Measurements from ENCODE around the gene TAPBPL. TPM values are rescaled to one million over a fixed set of nuclear protein-coding genes. Genes with fewer than 3 reads are reported as not detected.

The TAPBPL gene
- total and polyA plus RNA-seq, 10 donors: 15.0 to 50.1 (median 39.0) TPM

- H3K4me3 ChIP-seq: peak overlapping the region in 1 of 8 donors; percentile 5
- H3K9me3 ChIP-seq: no peaks in the 10 kb centered on the region
- 31 to 37% (median 34%) methylated on average over 9 of the region's 9 CpGs for WGBS, 5 donors
- H3K36me3 ChIP-seq: peaks cover 0 to 25% (median 2%) of the 10 kb centered on the region in 6 donors
- no peak for DNase-seq
- peaks cover 0 to 62% (median 34%) of the 10 kb centered on the region in 6 donors for H3K4me1 ChIP-seq
- TF ChIP-seq CTCF (IDR thresholded peaks at IDR 0.05 in 8 of 11, conservative IDR thresholded peaks at IDR 0.05 in 3 of 11) (no peak), POLR2AphosphoS5 (IDR thresholded peaks at IDR 0.05) (peak in 1 of 3 donors; percentile 44), POLR2A (IDR thresholded peaks at IDR 0.05) (no peak)
- intact Hi-C loops (cut with DNase I; ENCODE audit: low total_unique reads): no loop called here
- H3K27ac ChIP-seq: peak overlapping the region; percentile 53 to 90 (median 76)
- H3K27me3 ChIP-seq (replicated peaks in 1 of 7): no peaks in the 10 kb centered on the region
These were observed 8.4 kb upstream of the TAPBPL start for GRCh38 chr12:6443361-6443983.

GRCh38 chr12:6444031-6444430 is 7.8 kb upstream of the TAPBPL start:
- intact Hi-C loops (cut with DNase I; ENCODE audit: low total_unique reads): no loop called here
- DNase-seq: no peak
- Histone ChIP-seq H3K4me3 (peak overlapping the region in 1 of 8 donors; percentile 76), H3K9me3 (no peaks in the 10 kb centered on the region), H3K27me3 (replicated peaks in 1 of 7) (no peaks in the 10 kb centered on the region), H3K4me1 (peaks cover 0 to 67% (median 34%) of the 10 kb centered on the region in 6 donors), H3K36me3 (peaks cover 0 to 25% (median 2%) of the 10 kb centered on the region in 6 donors), H3K27ac (peak overlapping the region; percentile 53 to 90 (median 76))
- TF ChIP-seq POLR2A (IDR thresholded peaks at IDR 0.05) (no peak), CTCF (IDR thresholded peaks at IDR 0.05 in 8 of 11, conservative IDR thresholded peaks at IDR 0.05 in 3 of 11) (no peak), POLR2AphosphoS5 (IDR thresholded peaks at IDR 0.05) (no peak)
- whole genome bisulfite sequencing, 5 donors: 62 to 77% (median 73%) methylated on average over 4 of the region's 4 CpGs

GRCh38 chr12:6444704-6445688 is 6.8 kb upstream of the TAPBPL start, which contains the start of gene CD27:
CD27 (plus strand) TSS chr12:6444955; CDS start chr12:6445096, 141 bp downstream.
- peaks cover 0 to 77% (median 36%) of the 10 kb centered on the region in 6 donors for H3K4me1 ChIP-seq
- intact Hi-C loops (cut with DNase I; ENCODE audit: low total_unique reads): no loop called here
- no peaks in the 10 kb centered on the region for H3K9me3 ChIP-seq
- peak within 1 kb of the TSS; percentile 60 to 90 (median 78) for H3K27ac ChIP-seq
- no peak for DNase-seq
- peaks cover 0 to 27% (median 2%) of the 10 kb centered on the region in 6 donors for H3K36me3 ChIP-seq
- 60 to 78% (median 69%) methylated on average over 16 of the region's 16 CpGs for WGBS, 5 donors
- TF ChIP-seq CTCF (IDR thresholded peaks at IDR 0.05 in 8 of 11, conservative IDR thresholded peaks at IDR 0.05 in 3 of 11): no peak
- peak in 1 of 3 donors; percentile 5 for TF ChIP-seq POLR2A (IDR thresholded peaks at IDR 0.05)
- TF ChIP-seq POLR2AphosphoS5 (IDR thresholded peaks at IDR 0.05): peak; percentile 72 to 73 (median 72)
- H3K27me3 ChIP-seq (replicated peaks in 1 of 7): no peaks in the 10 kb centered on the region
- H3K4me3 ChIP-seq: peak within 1 kb of the TSS; percentile 34 to 76 (median 52)
